B cell (primary cell): ENCODE data around the gene TAF8.

Source experiments
- CTCF ChIP-seq: fragments of 200-600 bp; IDR thresholded peaks from one replicate; pipeline ENCODE4 v1.8.0; 2022; ENCODE audit warnings: antibody characterized with exemption, mild to moderate bottlenecking
- EZH2 ChIP-seq: IDR thresholded peaks from 2 replicates; pipeline ENCODE4 v1.6.1; 2012; ENCODE audit warnings: borderline replicate concordance, low read depth, mild to moderate bottlenecking, moderate library complexity, low read length; ENCODE audit not compliant: insufficient read depth, poor library complexity, severe bottlenecking

- no peak for TF ChIP-seq CTCF
- no peak for TF ChIP-seq EZH2
These were observed 21.9 kb upstream of the TAF8 start for GRCh38 chr6:42028234-42029061.
